Hematopoietic multipotent progenitor cell treated with erythropoietin and hydrocortisone succinate and interleukin-3 and kit ligand, for 6 days (in vitro differentiated cells): ENCODE measurements around the gene CDC42BPB.

Experiments
- DNase-seq: peaks from one replicate; pipeline ENCODE4 v3.0.0-alpha.2; 2015

CDC42BPB gene

DNA sequence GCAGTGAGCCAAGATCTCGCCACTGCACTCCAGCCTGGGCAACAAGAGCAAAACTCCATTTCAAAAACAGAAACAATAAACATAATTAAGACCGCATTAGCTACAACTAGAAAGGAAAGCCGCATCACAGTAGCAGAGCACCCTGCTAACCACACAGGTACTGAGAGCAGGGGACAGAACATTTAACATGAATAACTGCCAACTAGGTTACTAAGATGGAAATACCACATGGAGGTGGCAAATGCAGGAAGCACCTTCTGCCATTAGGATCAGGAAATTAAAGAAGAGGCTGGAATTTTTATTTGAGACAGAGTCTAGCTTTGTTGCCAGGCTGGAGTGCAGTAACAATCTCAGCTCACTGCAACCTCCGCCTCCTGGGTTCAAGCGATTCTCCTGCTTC is 41.9 kb downstream of the CDC42BPB start:
- no peak for DNase-seq

DNA sequence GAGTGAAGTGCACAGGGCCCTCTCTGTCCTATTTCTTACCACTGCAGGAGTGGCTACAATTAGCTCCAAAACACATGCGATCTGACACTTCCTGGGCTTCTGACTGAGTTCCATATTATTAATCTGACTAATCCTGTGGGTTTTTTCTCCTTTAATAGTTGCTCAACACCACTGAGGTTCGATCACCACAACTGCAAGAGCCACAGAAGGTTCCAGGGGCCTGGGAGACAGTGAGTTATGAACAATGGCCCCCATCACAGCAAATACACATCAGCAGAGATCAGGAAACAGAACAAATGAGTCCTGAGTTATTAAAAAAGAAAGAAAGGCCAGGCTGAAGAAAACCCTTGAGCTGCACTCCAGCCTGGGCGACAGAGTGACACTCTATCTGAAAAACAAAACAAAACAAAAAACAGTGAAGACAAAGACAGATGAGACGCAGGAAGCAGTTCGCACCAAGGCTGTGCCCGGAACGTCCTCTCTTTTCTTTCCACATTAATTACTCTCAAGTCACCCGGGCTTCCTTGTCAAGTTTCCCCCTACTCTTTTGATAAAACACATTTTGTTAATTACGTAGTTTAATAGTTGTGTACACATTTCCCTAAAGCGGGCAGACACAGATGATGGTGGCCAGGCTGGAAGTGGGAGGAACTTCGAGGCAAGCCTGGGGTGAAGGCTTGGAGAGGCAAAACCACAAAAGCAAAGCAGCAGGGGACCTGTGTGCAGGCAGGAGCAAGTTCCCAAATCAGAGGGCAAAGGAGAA is 42.7 kb downstream of the CDC42BPB start:
- peak; percentile 35 for DNase-seq

DNA sequence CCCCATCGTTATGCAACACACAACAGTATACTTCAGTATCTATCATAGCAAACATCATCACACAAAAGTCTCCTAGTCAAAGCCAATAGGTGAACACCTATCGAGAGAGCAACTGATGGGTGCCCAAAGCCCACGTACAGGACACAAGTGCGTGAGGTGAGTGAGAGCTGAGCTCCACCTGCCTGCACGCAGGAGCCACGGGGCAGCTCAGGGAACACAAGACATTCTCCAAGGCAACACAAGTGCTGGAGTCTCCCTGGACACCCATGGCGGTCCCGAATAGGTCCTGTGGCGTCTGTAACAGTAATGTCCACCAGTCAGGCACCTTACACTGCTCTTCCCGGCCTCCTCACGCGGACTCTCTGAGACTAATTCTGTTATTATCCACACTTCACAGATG is 44.3 kb downstream of the CDC42BPB start:
- DNase-seq = no peak

DNA sequence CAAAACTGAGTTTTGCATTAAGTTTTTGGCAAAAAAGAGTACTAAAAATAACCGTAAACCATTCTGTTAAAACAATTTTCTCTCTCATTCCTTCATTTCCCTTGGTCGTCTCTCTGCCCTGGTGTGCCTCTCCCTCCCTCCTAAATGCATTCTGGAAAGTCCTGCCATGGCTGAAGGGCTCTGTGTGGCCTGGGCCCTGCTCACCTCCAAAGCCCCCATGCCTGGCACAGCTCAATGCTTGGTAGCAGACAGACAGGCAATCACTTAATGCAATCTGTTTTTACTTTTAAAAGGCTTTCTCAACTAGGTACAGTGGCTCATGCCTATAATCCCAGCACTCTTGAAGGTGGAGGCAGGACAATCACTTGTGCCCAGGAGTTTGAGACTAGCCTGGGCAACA is 47.8 kb downstream of the CDC42BPB start:
- DNase-seq = no peak

GRCh38 chr14:103008768-103009357 is 48.5 kb downstream of the CDC42BPB start:
- DNase-seq = no peak

DNA sequence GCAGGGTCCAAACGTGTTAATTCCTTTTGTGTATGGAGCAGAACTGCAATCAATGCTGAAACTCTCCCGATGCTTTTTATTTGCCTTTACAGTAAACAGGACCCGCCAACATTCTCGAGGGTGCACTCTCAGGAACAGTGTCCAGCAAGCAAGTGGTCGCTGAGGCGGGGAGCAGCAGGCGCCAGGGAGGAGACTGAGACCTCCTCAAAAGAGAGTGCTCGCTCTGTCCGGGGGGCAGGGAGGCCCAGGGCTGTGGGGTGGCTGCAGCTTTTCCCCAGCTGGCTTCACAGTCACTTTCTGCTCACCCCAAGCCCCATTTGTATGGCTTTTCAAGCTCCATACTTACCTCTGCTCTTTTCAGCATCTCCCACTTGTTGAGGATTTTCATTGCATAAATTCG is 49.2 kb downstream of the CDC42BPB start:
- DNase-seq = no peak

DNA sequence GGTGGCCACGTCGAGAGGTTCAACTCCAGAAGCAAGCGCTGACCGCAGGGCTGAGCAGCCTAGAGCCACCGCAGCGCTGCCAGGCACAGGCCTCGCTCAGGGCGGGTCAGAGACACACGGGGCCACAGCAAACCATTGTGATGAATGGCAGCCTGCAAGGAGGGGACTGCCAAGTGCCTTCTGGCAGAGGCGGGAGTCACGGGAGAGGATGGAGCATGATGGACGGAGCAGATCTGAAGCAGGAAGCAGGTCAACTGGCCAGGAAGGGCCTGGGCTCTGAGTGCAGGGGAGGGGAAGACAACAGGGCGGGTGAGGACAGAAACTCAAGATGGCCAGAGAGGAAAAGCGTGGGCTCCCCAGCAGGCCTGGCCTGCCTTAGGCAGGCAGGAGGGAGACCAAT is 49.8 kb downstream of the CDC42BPB start:
- DNase-seq = no peak

DNA sequence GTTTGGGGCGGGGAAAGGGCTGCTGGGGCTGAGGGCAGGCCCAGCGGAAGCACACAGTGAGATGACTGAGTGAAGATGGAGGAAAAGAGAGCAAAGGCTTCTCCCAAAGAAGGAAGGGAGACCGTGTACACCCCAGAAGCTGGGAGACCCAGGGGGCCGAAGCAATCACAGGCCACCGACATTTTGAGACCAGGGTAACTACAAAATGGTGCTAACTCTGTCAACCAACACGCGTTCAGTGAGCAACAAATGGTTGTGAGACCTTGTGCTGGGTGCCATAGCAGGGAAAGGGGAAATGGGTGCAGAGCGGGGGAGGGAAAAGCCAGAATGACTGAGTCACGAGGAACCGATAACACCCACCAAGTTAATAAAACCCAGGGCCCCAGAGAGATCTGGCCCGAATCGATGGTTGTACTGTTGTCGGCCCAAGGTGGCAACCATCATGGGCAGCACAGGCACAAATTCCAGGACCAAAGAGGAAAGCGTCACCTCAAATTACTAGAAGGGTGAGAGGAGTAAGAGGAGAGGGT is 50.3 kb downstream of the CDC42BPB start:
- no peak for DNase-seq

- DNase-seq = no peak
Observed at GRCh38 chr14:103006106-103006505, 51.2 kb downstream of the CDC42BPB start.

DNA sequence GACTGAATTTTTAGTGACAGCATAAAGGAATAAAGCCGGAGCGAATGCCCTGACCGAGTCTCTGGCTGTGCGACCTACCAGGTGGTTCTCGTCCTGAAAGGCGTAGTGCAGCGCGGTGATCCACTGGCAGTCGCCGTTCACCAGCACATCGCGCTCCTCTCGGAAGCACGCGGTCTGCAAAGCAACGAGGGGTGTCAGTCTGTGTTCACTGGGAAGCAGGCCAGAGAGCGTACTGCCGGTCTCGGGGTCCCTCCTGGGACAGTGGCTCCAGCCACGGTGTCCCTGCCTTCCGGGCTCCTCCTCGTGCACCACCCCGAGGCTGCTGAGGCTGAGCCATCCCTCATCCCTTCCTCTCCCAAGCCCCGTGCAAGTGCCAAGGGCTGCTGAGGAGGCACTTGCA is 53.5 kb downstream of the CDC42BPB start:
- no peak for DNase-seq

GRCh38 chr14:103003351-103003615 is 54.1 kb downstream of the CDC42BPB start:
- no peak for DNase-seq

DNA sequence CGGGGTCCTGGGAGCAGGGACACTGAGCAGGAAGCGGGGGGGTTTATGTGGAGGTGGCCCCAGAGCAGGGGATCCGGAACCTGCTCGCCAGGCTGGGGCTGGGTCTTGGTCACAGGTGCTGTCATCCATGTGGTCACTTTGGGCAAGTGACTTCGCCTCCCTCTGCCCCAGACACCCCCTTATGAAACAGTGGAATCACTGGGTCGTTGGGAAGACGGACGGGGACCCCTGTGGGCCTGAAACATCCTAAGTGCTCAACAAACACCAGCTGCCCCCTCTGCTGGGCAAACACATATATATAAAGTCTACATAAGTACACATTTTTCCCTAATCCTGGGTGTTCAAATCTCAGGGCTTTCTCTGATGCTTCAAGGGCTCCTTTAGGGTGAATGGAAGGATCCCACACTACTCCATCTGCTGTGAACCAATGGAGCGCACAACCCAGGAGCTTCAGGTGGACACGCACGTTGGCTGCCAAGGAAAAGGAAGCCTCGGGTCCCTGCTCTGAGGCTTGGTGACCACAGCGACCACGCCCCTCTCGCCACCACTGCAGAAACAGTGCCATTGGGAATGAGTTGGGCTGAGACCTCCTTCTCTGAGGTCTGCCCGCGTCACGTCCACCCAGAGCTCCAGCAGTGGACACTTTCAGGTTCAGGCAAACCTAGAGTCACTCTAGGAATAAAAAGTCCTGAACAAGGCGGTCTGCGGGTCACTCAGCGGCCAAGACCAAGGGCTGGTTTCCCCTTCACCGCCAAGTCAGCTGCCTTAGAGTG is 54.6 kb downstream of the CDC42BPB start:
- peak; percentile 47 for DNase-seq

- no peak for DNase-seq
Observed at GRCh38 chr14:103001651-103002396, 55.5 kb downstream of the CDC42BPB start.

- no peak for DNase-seq
Observed at GRCh38 chr14:103001226-103001625, 56.1 kb downstream of the CDC42BPB start.

DNA sequence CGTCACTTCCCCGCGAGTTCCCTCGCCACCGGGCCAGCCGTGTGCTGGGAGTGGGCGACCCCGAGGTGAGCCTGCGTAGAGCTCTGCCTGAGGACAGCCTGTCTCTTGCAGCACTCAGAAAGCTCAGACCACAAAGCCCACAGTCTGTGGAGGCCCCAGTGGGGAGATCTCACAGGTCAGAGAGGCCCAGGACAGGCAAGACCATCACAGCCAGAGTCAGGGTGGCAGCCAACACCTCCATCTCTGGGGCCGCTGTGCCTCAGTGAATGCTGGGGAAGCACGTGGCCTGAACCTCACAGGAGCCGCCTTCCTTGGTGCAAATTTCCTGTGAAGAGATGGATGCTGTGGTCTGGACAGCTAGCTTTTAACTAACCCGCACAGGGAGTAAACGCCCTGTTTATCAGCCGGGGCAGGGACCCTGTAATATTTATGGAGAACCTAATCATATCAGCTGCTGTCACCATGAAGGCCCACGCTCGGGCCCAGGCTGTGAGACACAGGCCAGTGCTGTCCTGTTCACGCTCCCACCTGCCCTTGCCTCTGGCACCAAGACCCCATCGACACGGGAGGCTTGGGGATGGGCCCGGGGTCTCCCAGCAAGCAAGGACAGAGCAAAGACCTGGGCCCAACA is 56.9 kb downstream of the CDC42BPB start:
- peak; percentile 92 for DNase-seq

DNA sequence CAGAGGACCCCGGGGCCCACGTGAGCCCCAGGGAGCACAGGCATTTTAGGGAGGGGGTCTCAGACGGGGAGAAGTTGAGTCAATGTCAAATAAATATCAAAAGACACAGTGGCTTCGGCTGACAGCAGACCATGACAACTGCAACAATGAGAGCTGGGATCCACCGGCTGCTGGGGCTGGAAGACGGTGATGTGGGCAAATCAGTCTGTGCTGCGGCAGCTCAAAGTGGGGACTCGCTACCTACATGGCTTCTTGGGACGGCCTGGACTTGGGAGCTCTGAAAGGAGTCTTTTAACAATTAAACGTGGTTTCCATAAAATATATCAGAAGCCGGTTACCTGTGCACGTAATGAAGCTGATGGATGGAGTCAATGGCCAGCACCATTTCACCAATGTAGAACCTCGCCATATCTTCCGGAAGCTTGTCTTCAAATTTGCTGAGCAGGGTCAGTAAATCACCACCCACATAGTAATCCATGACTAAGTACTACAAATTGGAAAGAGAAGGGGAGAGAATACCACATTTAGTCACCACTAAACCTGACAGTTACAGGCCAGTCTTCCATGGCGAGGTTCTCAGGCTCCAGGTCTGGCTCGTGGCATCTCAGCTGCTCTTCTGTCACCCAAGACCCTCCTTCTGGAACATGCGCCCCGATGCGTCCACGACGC is 58.0 kb downstream of the CDC42BPB start:
- no peak for DNase-seq

GRCh38 chr14:102998393-102998792 is 59.0 kb downstream of the CDC42BPB start:
- DNase-seq = no peak

DNA sequence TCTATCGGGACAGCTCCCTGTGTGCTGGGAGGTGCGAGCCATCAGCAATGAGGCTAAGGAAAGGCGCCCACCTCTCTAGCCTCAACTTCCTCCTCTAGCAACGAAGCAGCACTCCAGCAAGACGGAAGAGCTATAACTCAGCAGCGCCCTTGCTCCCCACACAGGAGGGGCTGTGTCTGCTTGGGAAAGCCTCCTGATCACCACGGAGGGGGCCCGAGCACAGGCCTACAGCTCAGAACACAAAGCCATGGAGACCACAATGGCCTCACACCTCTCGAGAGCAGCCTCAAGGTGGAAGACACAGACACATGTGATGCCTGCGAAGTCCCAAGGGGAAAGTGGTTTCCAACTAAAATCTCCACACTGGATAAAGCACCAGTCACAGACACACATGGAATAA is 60.4 kb downstream of the CDC42BPB start:
- no peak for DNase-seq

DNA sequence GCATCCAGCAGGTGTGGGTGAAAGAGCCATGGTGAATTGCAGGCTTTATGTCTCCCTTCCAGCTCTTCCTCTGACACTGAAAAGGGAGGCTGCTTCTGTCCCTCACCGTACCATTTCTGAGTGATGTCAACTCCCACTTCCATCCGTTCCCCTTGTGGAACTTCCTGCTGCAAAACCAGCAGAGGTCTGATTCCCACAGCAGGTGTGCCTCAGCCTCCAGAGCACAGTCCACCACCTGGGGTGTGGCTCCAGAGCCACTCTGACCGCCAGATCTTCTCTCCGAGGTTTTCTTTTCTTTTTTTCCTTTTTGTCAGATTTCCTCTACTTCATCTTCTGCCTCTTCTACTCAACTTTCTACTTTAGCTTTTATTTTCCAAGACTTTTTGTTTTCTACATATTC is 62.7 kb downstream of the CDC42BPB start:
- no peak for DNase-seq

DNA sequence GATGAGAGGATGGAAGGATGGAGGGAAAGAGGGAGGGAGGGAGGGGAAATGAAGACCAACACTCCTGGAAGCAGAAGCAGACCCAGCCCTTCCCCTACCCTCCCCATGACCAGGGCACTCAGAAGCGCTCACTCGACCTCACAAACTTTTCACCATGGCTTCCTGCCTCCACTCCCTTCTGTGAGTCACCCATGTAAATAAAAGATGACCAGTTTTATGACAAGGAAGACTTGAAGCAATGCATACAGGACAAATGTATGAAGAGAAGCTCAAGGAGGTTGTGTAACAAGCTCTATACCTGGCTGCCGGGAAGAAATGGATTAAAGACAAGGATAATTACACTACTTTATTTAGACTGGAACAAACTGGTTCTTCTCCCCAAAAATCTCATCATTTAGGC is 63.8 kb downstream of the CDC42BPB start:
- DNase-seq = no peak

DNA sequence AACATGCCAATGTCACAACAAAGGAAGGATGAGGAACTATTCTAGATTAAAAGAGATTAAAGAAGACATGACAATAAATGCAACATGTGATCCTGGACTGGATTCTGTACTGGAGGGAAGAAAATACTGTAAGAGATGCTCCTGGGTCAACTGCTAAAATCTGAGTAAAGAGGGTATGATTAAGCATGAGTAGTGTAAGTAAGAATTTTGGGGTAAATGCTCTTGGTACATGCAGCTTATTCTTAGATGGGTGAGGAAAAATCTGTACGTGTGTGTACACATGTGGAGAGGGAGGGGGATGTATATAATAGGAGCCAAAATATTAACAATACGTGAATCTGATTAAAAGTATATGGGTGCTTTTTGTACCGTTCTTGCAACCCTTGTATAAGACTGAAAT is 66.0 kb downstream of the CDC42BPB start:
- no peak for DNase-seq

GRCh38 chr14:102988054-102988453 is 69.3 kb downstream of the CDC42BPB start:
- DNase-seq = no peak
